Measurements from ENCODE around the gene CDYL.

Gene CDYL

GRCh38 chr6:4907602-4908001, 131.4 kb downstream of the CDYL start:
- H3K14ac ChIP-seq (ENCODE audit: low read length), result no peak overlapping the region
- no peak overlapping the region for H4K91ac ChIP-seq (ENCODE audit: low read depth, low read length, poor library complexity)
- peaks cover 0 to under 1% of the 10 kb centered on the region in 2 donors for H3K9me3 ChIP-seq (replicated peaks in 1 of 2; ENCODE audit: control insufficient read depth in 2 of 2, insufficient read depth in 1 of 2, low read depth in 1 of 2, low read length in 2 of 2)
- H3K9ac ChIP-seq (ENCODE audit: low read depth, low read length, poor library complexity), result no peak overlapping the region
- no peak overlapping the region for H3K4me3 ChIP-seq (ENCODE audit: low read length in 2 of 2)
- peaks cover 4 to 41% of the 10 kb centered on the region in 2 donors for H3K36me3 ChIP-seq (replicated peaks in 1 of 2; ENCODE audit: control insufficient read depth in 2 of 2, insufficient read depth in 2 of 2, low read length in 2 of 2)
- no peak overlapping the region for H3K18ac ChIP-seq (ENCODE audit: low read length)
- H2BK12ac ChIP-seq (ENCODE audit: low read length), result no peak overlapping the region
- DNase-seq (ENCODE audit: low spot score), result no peak
- H3K4ac ChIP-seq (ENCODE audit: low read length), result no peak overlapping the region
- no peak overlapping the region for H2BK120ac ChIP-seq (ENCODE audit: low read depth, low read length)
- peaks cover 1% of the 10 kb centered on the region for H3K79me1 ChIP-seq (ENCODE audit: low read depth, low read length)
- no peaks in the 10 kb centered on the region for H3K27me3 ChIP-seq (ENCODE audit: control insufficient read depth in 3 of 3, insufficient read depth in 3 of 3, low read depth in 1 of 3, low read length in 3 of 3)
- no peak overlapping the region for H3K23ac ChIP-seq (ENCODE audit: low read depth, low read length, poor library complexity)
- WGBS, 2 donors (ENCODE audit: extremely low coverage in 2 of 2, insufficient read length in 2 of 2, insufficient replicate concordance in 1 of 2), result no CpG with 5 or more reads among the region's 6 CpGs
- no peak overlapping the region for H2BK15ac ChIP-seq (ENCODE audit: low read length)
- no peak overlapping the region for H2AFZ ChIP-seq (ENCODE audit: low read length)
- H2BK5ac ChIP-seq (ENCODE audit: low read length), result peak overlapping the region; percentile 56
- H3K4me1 ChIP-seq (ENCODE audit: control insufficient read depth in 2 of 2, insufficient read depth in 1 of 2, low read depth in 1 of 2, low read length in 2 of 2), result peaks cover 0 to 5% of the 10 kb centered on the region in 2 donors
- H3K27ac ChIP-seq (replicated peaks; ENCODE audit: low read length), result no peak overlapping the region
- no peak overlapping the region for H2AK5ac ChIP-seq (ENCODE audit: low read depth, low read length)
- no peak overlapping the region for H3K4me2 ChIP-seq (ENCODE audit: insufficient read depth, low read length, poor library complexity, severe bottlenecking)
- H4K8ac ChIP-seq (ENCODE audit: low read depth, low read length), result no peak overlapping the region

GRCh38 chr6:4908062-4908461, 131.9 kb downstream of the CDYL start:
- H3K4me1 ChIP-seq (ENCODE audit: control insufficient read depth in 2 of 2, insufficient read depth in 1 of 2, low read depth in 1 of 2, low read length in 2 of 2), result peaks cover 0 to 5% of the 10 kb centered on the region in 2 donors
- peaks cover 1% of the 10 kb centered on the region for H3K79me1 ChIP-seq (ENCODE audit: low read depth, low read length)
- H3K4me2 ChIP-seq (ENCODE audit: insufficient read depth, low read length, poor library complexity, severe bottlenecking), result no peak overlapping the region
- H3K27me3 ChIP-seq (ENCODE audit: control insufficient read depth in 3 of 3, insufficient read depth in 3 of 3, low read depth in 1 of 3, low read length in 3 of 3), result no peaks in the 10 kb centered on the region
- no peak overlapping the region for H2BK15ac ChIP-seq (ENCODE audit: low read length)
- no CpG with 5 or more reads among the region's 4 CpGs for WGBS, 2 donors (ENCODE audit: extremely low coverage in 2 of 2, insufficient read length in 2 of 2, insufficient replicate concordance in 1 of 2)
- no peak overlapping the region for H3K18ac ChIP-seq (ENCODE audit: low read length)
- H3K36me3 ChIP-seq (replicated peaks in 1 of 2; ENCODE audit: control insufficient read depth in 2 of 2, insufficient read depth in 2 of 2, low read length in 2 of 2), result peaks cover 4 to 39% of the 10 kb centered on the region in 2 donors
- H2AFZ ChIP-seq (ENCODE audit: low read length), result no peak overlapping the region
- H4K91ac ChIP-seq (ENCODE audit: low read depth, low read length, poor library complexity), result no peak overlapping the region
- H2BK120ac ChIP-seq (ENCODE audit: low read depth, low read length), result no peak overlapping the region
- H3K9me3 ChIP-seq (replicated peaks in 1 of 2; ENCODE audit: control insufficient read depth in 2 of 2, insufficient read depth in 1 of 2, low read depth in 1 of 2, low read length in 2 of 2), result peaks cover 0 to 5% of the 10 kb centered on the region in 2 donors
- DNase-seq (ENCODE audit: low spot score), result no peak
- H4K8ac ChIP-seq (ENCODE audit: low read depth, low read length), result no peak overlapping the region
- no peak overlapping the region for H3K4me3 ChIP-seq (ENCODE audit: low read length in 2 of 2)
- no peak overlapping the region for H2BK5ac ChIP-seq (ENCODE audit: low read length)
- H3K4ac ChIP-seq (ENCODE audit: low read length), result no peak overlapping the region
- no peak overlapping the region for H2AK5ac ChIP-seq (ENCODE audit: low read depth, low read length)
- H3K27ac ChIP-seq (replicated peaks; ENCODE audit: low read length), result no peak overlapping the region
- no peak overlapping the region for H3K14ac ChIP-seq (ENCODE audit: low read length)
- no peak overlapping the region for H3K9ac ChIP-seq (ENCODE audit: low read depth, low read length, poor library complexity)
- H2BK12ac ChIP-seq (ENCODE audit: low read length), result no peak overlapping the region
- H3K23ac ChIP-seq (ENCODE audit: low read depth, low read length, poor library complexity), result no peak overlapping the region

- Histone ChIP-seq H2BK5ac (ENCODE audit: low read length) (no peak overlapping the region), H3K9ac (ENCODE audit: low read depth, low read length, poor library complexity) (no peak overlapping the region), H3K23ac (ENCODE audit: low read depth, low read length, poor library complexity) (no peak overlapping the region), H3K27me3 (ENCODE audit: control insufficient read depth in 3 of 3, insufficient read depth in 3 of 3, low read depth in 1 of 3, low read length in 3 of 3) (no peaks in the 10 kb centered on the region), H3K4me2 (ENCODE audit: insufficient read depth, low read length, poor library complexity, severe bottlenecking) (no peak overlapping the region), H2BK15ac (ENCODE audit: low read length) (no peak overlapping the region), H4K8ac (ENCODE audit: low read depth, low read length) (no peak overlapping the region), H4K91ac (ENCODE audit: low read depth, low read length, poor library complexity) (no peak overlapping the region), H3K14ac (ENCODE audit: low read length) (no peak overlapping the region), H3K18ac (ENCODE audit: low read length) (no peak overlapping the region), H3K36me3 (replicated peaks in 1 of 2; ENCODE audit: control insufficient read depth in 2 of 2, insufficient read depth in 2 of 2, low read length in 2 of 2) (peaks cover 4 to 36% of the 10 kb centered on the region in 2 donors), H3K79me1 (ENCODE audit: low read depth, low read length) (peaks cover 1% of the 10 kb centered on the region), H2BK120ac (ENCODE audit: low read depth, low read length) (no peak overlapping the region), H2BK12ac (ENCODE audit: low read length) (no peak overlapping the region), H3K27ac (replicated peaks; ENCODE audit: low read length) (no peak overlapping the region), H3K4me3 (ENCODE audit: low read length in 2 of 2) (no peak overlapping the region), H3K4me1 (ENCODE audit: control insufficient read depth in 2 of 2, insufficient read depth in 1 of 2, low read depth in 1 of 2, low read length in 2 of 2) (peaks cover 0 to 5% of the 10 kb centered on the region in 2 donors), H2AFZ (ENCODE audit: low read length) (no peak overlapping the region), H2AK5ac (ENCODE audit: low read depth, low read length) (no peak overlapping the region), H3K4ac (ENCODE audit: low read length) (no peak overlapping the region), H3K9me3 (replicated peaks in 1 of 2; ENCODE audit: control insufficient read depth in 2 of 2, insufficient read depth in 1 of 2, low read depth in 1 of 2, low read length in 2 of 2) (peaks cover 0 to 5% of the 10 kb centered on the region in 2 donors)
- no peak for DNase-seq (ENCODE audit: low spot score)
- no CpG with 5 or more reads among the region's 10 CpGs for WGBS, 2 donors (ENCODE audit: extremely low coverage in 2 of 2, insufficient read length in 2 of 2, insufficient replicate concordance in 1 of 2)
These were observed 133.0 kb downstream of the CDYL start for GRCh38 chr6:4909063-4909706.

GRCh38 chr6:4910037-4910760, 134.0 kb downstream of the CDYL start:
- Histone ChIP-seq H3K14ac (ENCODE audit: low read length) (no peak overlapping the region), H2BK12ac (ENCODE audit: low read length) (no peak overlapping the region), H2BK120ac (ENCODE audit: low read depth, low read length) (no peak overlapping the region), H4K91ac (ENCODE audit: low read depth, low read length, poor library complexity) (no peak overlapping the region), H3K4me1 (ENCODE audit: control insufficient read depth in 2 of 2, insufficient read depth in 1 of 2, low read depth in 1 of 2, low read length in 2 of 2) (no peaks in the 10 kb centered on the region), H3K27ac (replicated peaks; ENCODE audit: low read length) (no peak overlapping the region), H3K23ac (ENCODE audit: low read depth, low read length, poor library complexity) (no peak overlapping the region), H3K4me3 (ENCODE audit: low read length in 2 of 2) (no peak overlapping the region), H3K18ac (ENCODE audit: low read length) (no peak overlapping the region), H3K36me3 (replicated peaks in 1 of 2; ENCODE audit: control insufficient read depth in 2 of 2, insufficient read depth in 2 of 2, low read length in 2 of 2) (peaks cover 4 to 36% of the 10 kb centered on the region in 2 donors), H4K8ac (ENCODE audit: low read depth, low read length) (no peak overlapping the region), H2BK15ac (ENCODE audit: low read length) (no peak overlapping the region), H2AFZ (ENCODE audit: low read length) (no peak overlapping the region), H3K4me2 (ENCODE audit: insufficient read depth, low read length, poor library complexity, severe bottlenecking) (no peak overlapping the region), H2AK5ac (ENCODE audit: low read depth, low read length) (no peak overlapping the region), H3K9ac (ENCODE audit: low read depth, low read length, poor library complexity) (no peak overlapping the region), H3K9me3 (replicated peaks in 1 of 2; ENCODE audit: control insufficient read depth in 2 of 2, insufficient read depth in 1 of 2, low read depth in 1 of 2, low read length in 2 of 2) (peaks cover 0 to 5% of the 10 kb centered on the region in 2 donors), H3K79me1 (ENCODE audit: low read depth, low read length) (peaks cover 3% of the 10 kb centered on the region), H2BK5ac (ENCODE audit: low read length) (no peak overlapping the region), H3K4ac (ENCODE audit: low read length) (no peak overlapping the region), H3K27me3 (ENCODE audit: control insufficient read depth in 3 of 3, insufficient read depth in 3 of 3, low read depth in 1 of 3, low read length in 3 of 3) (no peaks in the 10 kb centered on the region)
- no peak for DNase-seq (ENCODE audit: low spot score)
- no CpG with 5 or more reads among the region's 9 CpGs for WGBS, 2 donors (ENCODE audit: extremely low coverage in 2 of 2, insufficient read length in 2 of 2, insufficient replicate concordance in 1 of 2)

Measured in neuronal stem cell (in vitro differentiated cells).